MM.1S (cell line): ENCODE data around the gene GPRIN3.
A peak's percentile ranks its signal among the peaks of the same experiment; 100 is the strongest.

Experiments
- CTCF ChIP-seq: fragments of 300-600 bp; sonication (generic); IDR thresholded peaks from 2 replicates; pipeline ENCODE4 v1.5.1; 2016; ENCODE audit warnings: antibody characterized with exemption, low read length, mixed read lengths
- EZH2 ChIP-seq: fragments of 300-600 bp; sonication (generic); optimal IDR thresholded peaks from 2 replicates; pipeline ENCODE3; 2017; ENCODE audit warnings: low read depth, mild to moderate bottlenecking, antibody characterized with exemption, low read length, mixed read lengths

DNA sequence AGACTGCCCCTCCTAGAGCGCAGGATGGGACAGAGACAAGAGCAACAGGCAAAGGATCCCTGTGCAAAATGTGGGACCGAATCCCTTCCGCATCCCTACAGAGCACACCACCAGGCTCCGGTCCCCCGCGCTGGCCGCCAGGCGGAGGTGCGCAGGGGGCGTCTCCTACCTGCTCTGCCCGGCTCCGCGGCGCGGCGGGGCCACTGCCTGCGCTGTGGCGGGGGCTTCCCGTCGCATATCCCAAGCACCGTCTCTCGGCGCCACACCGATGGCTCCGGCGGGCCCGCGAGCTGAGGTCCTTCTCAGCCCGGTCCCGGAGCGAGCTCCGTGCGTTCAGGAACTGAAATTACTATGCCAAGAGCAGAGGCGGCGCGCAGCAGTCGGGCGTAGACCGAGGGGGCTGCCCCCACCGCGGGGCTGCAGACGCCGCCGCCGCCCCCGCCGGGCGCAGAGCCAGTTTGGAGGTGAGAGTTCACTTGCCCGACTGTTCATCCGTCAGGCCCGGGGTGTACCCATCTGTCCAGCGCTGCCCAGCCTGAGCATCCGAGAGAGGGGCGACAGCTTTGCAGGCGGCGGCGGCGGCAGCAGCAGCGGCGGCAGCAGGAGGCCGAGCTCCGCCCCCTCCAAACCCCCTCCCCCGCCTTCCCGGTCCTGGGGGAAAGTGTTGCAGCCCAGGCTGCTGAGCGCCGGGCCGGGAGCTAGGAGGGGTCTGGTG lies at the start of gene GPRIN3:
- TF ChIP-seq CTCF (peak; percentile 31), EZH2 (no peak)
